GM13977 (cell line): Measurements from ENCODE around the gene CORO1A.

Source experiments
- DNase-seq: peaks from one replicate; pipeline ENCODE4 v3.0.0; 2012; ENCODE audit warnings: low spot score
- CTCF ChIP-seq: IDR thresholded peaks from 2 replicates; pipeline ENCODE4 v1.5.1; 2012; ENCODE audit warnings: mild to moderate bottlenecking, control low read depth; ENCODE audit not compliant: insufficient read depth; ENCODE audit errors: extremely low read depth, missing control alignments
- in situ Hi-C: fragments of 300-500 bp; cut with MboI; formaldehyde crosslinking; loops from one replicate; pipeline ENCODE4 v1.12.0; 2022; ENCODE audit warnings: low sequenced_read_pairs, low pct_unique_long_range_greater_than_20kb, mixed read lengths, inconsistent platforms; ENCODE audit not compliant: unreplicated experiment

CORO1A gene

GRCh38 chr16:30183233-30184095 is at the start of gene CORO1A:
Gene CORO1A (plus strand): TSS chr16:30183602. CDS start chr16:30185210, 1,608 bp downstream.
- in situ Hi-C loops, result no loop called here
- DNase-seq, result peak; percentile 90

GRCh38 chr16:30136971-30137605 is 46.3 kb upstream of the CORO1A start:
- no peak for TF ChIP-seq CTCF
- DNase-seq, result no peak
- in situ Hi-C loops, result no loop called here

More at GRCh38 chr16:30183233-30184095, at the start of gene CORO1A:
- no peak for TF ChIP-seq CTCF

GRCh38 chr16:30137897-30138296 is 45.5 kb upstream of the CORO1A start:
- no peak for DNase-seq
- no peak for TF ChIP-seq CTCF
- in situ Hi-C loops, result no loop called here

GRCh38 chr16:30139583-30140481 is 43.6 kb upstream of the CORO1A start:
- no peak for DNase-seq
- TF ChIP-seq CTCF, result no peak
- in situ Hi-C loops, result no loop called here

- DNase-seq, result no peak
- in situ Hi-C loops, result no loop called here
- TF ChIP-seq CTCF, result no peak
These were observed 41.7 kb upstream of the CORO1A start for GRCh38 chr16:30141750-30142149.

- peak; percentile 49 for TF ChIP-seq CTCF
- in situ Hi-C loops, result no loop called here
- no peak for DNase-seq
These were observed 40.6 kb upstream of the CORO1A start for GRCh38 chr16:30142672-30143346.
